Liver (tissue), 9 donors: ENCODE data around the gene UQCR11. TPM values are rescaled to one million over a fixed set of nuclear protein-coding genes. Genes with fewer than 3 reads are reported as not detected.

Experiments used
- DNase-seq: peaks from one replicate; pipeline ENCODE4 v3.0.0-alpha.2; 2017; ENCODE audit warnings: low spot score
- H3K27ac ChIP-seq, 2 donors: one replicate each; pipeline ENCODE4 v1.7.0; 2013; ENCODE audit warnings: inconsistent platforms in 2 of 2, low read length in 2 of 2, control low read depth in 1 of 2, low read depth in 1 of 2, mild to moderate bottlenecking in 1 of 2
- H3K27me3 ChIP-seq, 4 donors: one replicate each; pipeline versions ENCODE4 v1.6.1 to v1.7.0; 2013; ENCODE audit warnings: low read length in 3 of 4, inconsistent platforms in 1 of 4, mild to moderate bottlenecking in 1 of 4, moderate library complexity in 1 of 4; ENCODE audit not compliant: control insufficient read depth in 4 of 4, insufficient read depth in 4 of 4
- H3K36me3 ChIP-seq, 4 donors: one replicate each; pipeline versions ENCODE4 v1.6.1 to v1.7.0; 2013; ENCODE audit warnings: low read length in 3 of 4, mild to moderate bottlenecking in 3 of 4, low read depth in 1 of 4, moderate library complexity in 1 of 4; ENCODE audit not compliant: control insufficient read depth in 4 of 4, insufficient read depth in 3 of 4
- H3K4me1 ChIP-seq, 4 donors: one replicate each; pipeline versions ENCODE4 v1.6.1 to v1.7.0; 2013; ENCODE audit warnings: low read length in 3 of 4, mild to moderate bottlenecking in 3 of 4, moderate library complexity in 1 of 4; ENCODE audit not compliant: control insufficient read depth in 4 of 4, insufficient read depth in 4 of 4
- H3K4me3 ChIP-seq, 3 donors: one replicate each; pipeline versions ENCODE4 v1.6.1 to v1.7.0; 2013; ENCODE audit warnings: low read length in 3 of 3, control low read depth in 1 of 3, low read depth in 1 of 3, mild to moderate bottlenecking in 1 of 3
- H3K9ac ChIP-seq, 2 donors: one replicate each; pipeline ENCODE4 v1.7.0; 2013; ENCODE audit warnings: low read length in 2 of 2, mild to moderate bottlenecking in 2 of 2, moderate library complexity in 2 of 2, control low read depth in 1 of 2, low read depth in 1 of 2
- H3K9me3 ChIP-seq, 4 donors: one replicate each; pipeline versions ENCODE4 v1.6.1 to v1.7.0; 2013; ENCODE audit warnings: low read length in 3 of 4; ENCODE audit not compliant: control insufficient read depth in 4 of 4
- ATF3 ChIP-seq: IDR thresholded peaks from 2 replicates; pipeline ENCODE4 v1.6.1; 2016; ENCODE audit warnings: antibody characterized with exemption
- EGR1 ChIP-seq, 2 donors: IDR thresholded peaks; 2 replicates each; pipeline ENCODE4 v1.6.1; 2016 to 2018; ENCODE audit warnings: antibody characterized with exemption in 2 of 2, low read depth in 2 of 2
- FOXA1 ChIP-seq: IDR thresholded peaks from 2 replicates; pipeline ENCODE4 v1.6.1; 2016; ENCODE audit warnings: antibody characterized with exemption
- FOXA2 ChIP-seq: IDR thresholded peaks from 2 replicates; pipeline ENCODE4 v1.6.1; 2016; ENCODE audit warnings: antibody characterized with exemption
- GABPA ChIP-seq, 2 donors: IDR thresholded peaks in 1 of 2; conservative IDR thresholded peaks in 1 of 2; 2 replicates each; pipeline ENCODE4 v1.6.1; 2016; ENCODE audit warnings: antibody characterized with exemption in 2 of 2, mild to moderate bottlenecking in 1 of 2, moderate library complexity in 1 of 2
- HNF4A ChIP-seq, 2 donors: conservative IDR thresholded peaks; 2 replicates each; pipeline ENCODE4 v1.6.1; 2016; ENCODE audit warnings: antibody characterized with exemption in 2 of 2, mild to moderate bottlenecking in 2 of 2
- JUND ChIP-seq, 2 donors: IDR thresholded peaks; 2 replicates each; pipeline ENCODE4 v1.6.1; 2016; ENCODE audit warnings: antibody characterized with exemption in 2 of 2
- NR2F2 ChIP-seq: IDR thresholded peaks from 2 replicates; pipeline ENCODE4 v1.6.1; 2016; ENCODE audit warnings: antibody characterized with exemption
- RAD21 ChIP-seq, 2 donors: IDR thresholded peaks; 2 replicates each; pipeline ENCODE4 v1.6.1; 2016; ENCODE audit warnings: antibody characterized with exemption in 2 of 2, mild to moderate bottlenecking in 2 of 2
- RXRA ChIP-seq, 2 donors: IDR thresholded peaks; 2 replicates each; pipeline ENCODE4 v1.6.1; 2017 to 2018; ENCODE audit warnings: antibody characterized with exemption in 2 of 2, mild to moderate bottlenecking in 1 of 2
- SP1 ChIP-seq: IDR thresholded peaks from 2 replicates; pipeline ENCODE4 v1.6.1; 2018; ENCODE audit warnings: antibody characterized with exemption, mild to moderate bottlenecking
- TAF1 ChIP-seq: conservative IDR thresholded peaks from 2 replicates; pipeline ENCODE4 v1.6.1; 2016; ENCODE audit warnings: antibody characterized with exemption, mild to moderate bottlenecking
- YY1 ChIP-seq: IDR thresholded peaks from 2 replicates; pipeline ENCODE4 v1.6.1; 2016; ENCODE audit warnings: antibody characterized with exemption, mild to moderate bottlenecking
- WGBS: extraction: QIAGEN DNeasy Blood & Tissue Kit; methylation state at CpG from one replicate; pipeline ENCODE4 v1.1.7; 2013; 5-methylcytosine and 5-hydroxymethylcytosine counted together
- polyA plus RNA-seq, 2 donors: library from polyadenylated mRNA; stranded (reverse) in 1 of 2; unstranded in 1 of 2; fragments of 200-250 nt in 1 of 2; fragments of >200 nt in 1 of 2; fragmentation: Nextera tagmentation in 1 of 2; extraction: Ambion mirVana in 1 of 2; gene quantifications; one replicate each; pipeline versions ENCODE4 v1.2.1 to v1.2.3, GENCODE V29; 2013 to 2015
- total RNA-seq, 2 donors: library from RNA; depleted of rRNA; stranded (reverse); fragments of >200 nt; gene quantifications; one replicate each; pipeline ENCODE4 v1.2.3, GENCODE V29; 2014
- TF ChIP-seq, protein P1 (sequence below): fragments of 150-350 bp; IDR thresholded peaks from 2 replicates; pipeline ENCODE4 v1.5.1; 2017; ENCODE audit warnings: improper control_type of control experiment, low read depth, low read length; ENCODE audit not compliant: missing input control
- TF ChIP-seq, protein P2 (sequence below): IDR thresholded peaks from 2 replicates; pipeline ENCODE4 v1.6.1; 2016; ENCODE audit warnings: antibody characterized with exemption
- TF ChIP-seq, protein P3 (sequence below): IDR thresholded peaks from 2 replicates; pipeline ENCODE4 v1.6.1; 2016; ENCODE audit warnings: antibody characterized with exemption
- TF ChIP-seq, protein P4 (sequence below): IDR thresholded peaks from 2 replicates; pipeline ENCODE4 v1.6.1; 2016; ENCODE audit warnings: antibody characterized with exemption, mild to moderate bottlenecking
- donor health status: healthy.
- donor health status: healthy.
- donor health status: healthy.
- donor health status: healthy.
- donor health status: healthy.

UQCR11 gene
- total and polyA plus RNA-seq, 4 donors, result 23.8 to 862 (median 82.3) TPM

GRCh38 chr19:1556390-1557070 is 48.7 kb downstream of the UQCR11 start:
- no peak overlapping the region for H3K27ac ChIP-seq
- H3K4me3 ChIP-seq, result no peak overlapping the region
- 97% methylated on average over 66 of the region's 66 CpGs for WGBS
- TF ChIP-seq RAD21 (IDR thresholded peaks at IDR 0.05) (no peak), NR2F2 (no peak), JUND (IDR thresholded peaks at IDR 0.05) (no peak), FOXA2 (no peak), HNF4A (conservative IDR thresholded peaks at IDR 0.05) (no peak), SP1 (no peak), YY1 (no peak), FOXA1 (no peak)
- TF ChIP-seq, protein P1, sequence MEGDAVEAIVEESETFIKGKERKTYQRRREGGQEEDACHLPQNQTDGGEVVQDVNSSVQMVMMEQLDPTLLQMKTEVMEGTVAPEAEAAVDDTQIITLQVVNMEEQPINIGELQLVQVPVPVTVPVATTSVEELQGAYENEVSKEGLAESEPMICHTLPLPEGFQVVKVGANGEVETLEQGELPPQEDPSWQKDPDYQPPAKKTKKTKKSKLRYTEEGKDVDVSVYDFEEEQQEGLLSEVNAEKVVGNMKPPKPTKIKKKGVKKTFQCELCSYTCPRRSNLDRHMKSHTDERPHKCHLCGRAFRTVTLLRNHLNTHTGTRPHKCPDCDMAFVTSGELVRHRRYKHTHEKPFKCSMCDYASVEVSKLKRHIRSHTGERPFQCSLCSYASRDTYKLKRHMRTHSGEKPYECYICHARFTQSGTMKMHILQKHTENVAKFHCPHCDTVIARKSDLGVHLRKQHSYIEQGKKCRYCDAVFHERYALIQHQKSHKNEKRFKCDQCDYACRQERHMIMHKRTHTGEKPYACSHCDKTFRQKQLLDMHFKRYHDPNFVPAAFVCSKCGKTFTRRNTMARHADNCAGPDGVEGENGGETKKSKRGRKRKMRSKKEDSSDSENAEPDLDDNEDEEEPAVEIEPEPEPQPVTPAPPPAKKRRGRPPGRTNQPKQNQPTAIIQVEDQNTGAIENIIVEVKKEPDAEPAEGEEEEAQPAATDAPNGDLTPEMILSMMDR, result no peak
- TF ChIP-seq, protein P2, sequence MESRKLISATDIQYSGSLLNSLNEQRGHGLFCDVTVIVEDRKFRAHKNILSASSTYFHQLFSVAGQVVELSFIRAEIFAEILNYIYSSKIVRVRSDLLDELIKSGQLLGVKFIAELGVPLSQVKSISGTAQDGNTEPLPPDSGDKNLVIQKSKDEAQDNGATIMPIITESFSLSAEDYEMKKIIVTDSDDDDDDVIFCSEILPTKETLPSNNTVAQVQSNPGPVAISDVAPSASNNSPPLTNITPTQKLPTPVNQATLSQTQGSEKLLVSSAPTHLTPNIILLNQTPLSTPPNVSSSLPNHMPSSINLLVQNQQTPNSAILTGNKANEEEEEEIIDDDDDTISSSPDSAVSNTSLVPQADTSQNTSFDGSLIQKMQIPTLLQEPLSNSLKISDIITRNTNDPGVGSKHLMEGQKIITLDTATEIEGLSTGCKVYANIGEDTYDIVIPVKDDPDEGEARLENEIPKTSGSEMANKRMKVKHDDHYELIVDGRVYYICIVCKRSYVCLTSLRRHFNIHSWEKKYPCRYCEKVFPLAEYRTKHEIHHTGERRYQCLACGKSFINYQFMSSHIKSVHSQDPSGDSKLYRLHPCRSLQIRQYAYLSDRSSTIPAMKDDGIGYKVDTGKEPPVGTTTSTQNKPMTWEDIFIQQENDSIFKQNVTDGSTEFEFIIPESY, result no peak
- H3K27me3 ChIP-seq, result no peaks in the 10 kb centered on the region
- no peaks in the 10 kb centered on the region for H3K4me1 ChIP-seq
- H3K9ac ChIP-seq, result no peak overlapping the region
- H3K9me3 ChIP-seq, result no peaks in the 10 kb centered on the region
- H3K36me3 ChIP-seq, result peaks cover 0 to 3% (median 0%) of the 10 kb centered on the region in 4 donors
- no peak for DNase-seq

DNA sequence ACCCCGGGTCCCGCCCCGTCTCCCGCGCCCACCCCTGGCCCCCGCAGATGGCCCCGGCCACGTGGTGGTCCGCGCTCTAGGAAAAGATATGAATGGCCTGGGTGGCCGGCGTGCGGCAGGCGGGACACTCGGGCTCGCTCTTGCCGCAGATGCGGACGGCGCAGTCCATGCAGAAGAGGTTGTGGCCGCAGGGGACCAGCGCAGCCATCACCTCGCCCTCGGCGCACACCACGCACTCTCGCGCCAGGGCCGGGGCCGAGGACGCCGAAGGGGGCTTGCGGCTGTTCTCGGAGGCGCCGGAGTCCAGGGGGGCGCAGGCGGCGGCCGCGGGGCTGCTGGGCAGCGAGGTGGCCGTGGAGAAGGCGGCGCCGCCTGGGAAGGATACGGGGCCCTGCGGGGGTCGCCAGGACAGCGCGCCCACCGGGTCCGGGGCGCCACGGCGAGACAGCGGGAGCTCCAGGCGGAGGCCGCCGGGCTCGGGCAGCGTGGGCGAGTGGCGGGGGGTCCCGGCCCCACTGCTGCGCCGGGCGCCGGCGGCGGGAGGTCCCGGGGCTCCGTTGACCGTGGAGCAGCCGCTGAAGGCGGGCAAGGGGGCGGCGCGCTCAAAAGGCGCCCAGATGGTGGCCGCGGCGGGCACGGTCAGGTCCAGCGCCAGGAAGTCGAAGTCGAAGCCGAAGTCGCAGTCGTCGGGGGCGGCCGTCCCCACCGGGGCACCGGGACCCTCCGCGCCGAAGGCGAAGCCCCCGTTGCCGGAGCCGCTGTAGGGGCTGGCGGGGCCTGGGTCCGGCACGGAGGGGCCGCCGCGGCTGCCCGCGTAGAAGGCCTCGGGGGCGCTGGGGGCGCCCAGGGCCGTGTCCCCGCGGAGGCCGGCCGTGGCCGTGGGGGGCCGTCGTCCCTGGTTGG is 49.5 kb downstream of the UQCR11 start:
- Histone ChIP-seq H3K27ac (no peak overlapping the region), H3K4me3 (no peak overlapping the region), H3K36me3 (peaks cover 0 to 3% (median 0%) of the 10 kb centered on the region in 4 donors), H3K27me3 (no peaks in the 10 kb centered on the region), H3K4me1 (no peaks in the 10 kb centered on the region), H3K9me3 (no peaks in the 10 kb centered on the region), H3K9ac (no peak overlapping the region)
- no peak for DNase-seq
- WGBS, result 96% methylated on average over 121 of the region's 121 CpGs
- TF ChIP-seq NR2F2, result no peak
- TF ChIP-seq, protein P3, sequence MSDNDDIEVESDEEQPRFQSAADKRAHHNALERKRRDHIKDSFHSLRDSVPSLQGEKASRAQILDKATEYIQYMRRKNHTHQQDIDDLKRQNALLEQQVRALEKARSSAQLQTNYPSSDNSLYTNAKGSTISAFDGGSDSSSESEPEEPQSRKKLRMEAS, result no peak
- no peak for TF ChIP-seq RAD21 (IDR thresholded peaks at IDR 0.05)
- no peak for TF ChIP-seq TAF1
- no peak for TF ChIP-seq JUND (IDR thresholded peaks at IDR 0.05)
- no peak for TF ChIP-seq FOXA2
- no peak for TF ChIP-seq EGR1 (IDR thresholded peaks at IDR 0.05; ENCODE audit: low read depth in 2 of 2)
- TF ChIP-seq FOXA1, result no peak
- TF ChIP-seq RXRA (IDR thresholded peaks at IDR 0.05), result no peak
- no peak for TF ChIP-seq GABPA (IDR thresholded peaks at IDR 0.05 in 1 of 2, conservative IDR thresholded peaks at IDR 0.05 in 1 of 2)
- TF ChIP-seq, protein P4, sequence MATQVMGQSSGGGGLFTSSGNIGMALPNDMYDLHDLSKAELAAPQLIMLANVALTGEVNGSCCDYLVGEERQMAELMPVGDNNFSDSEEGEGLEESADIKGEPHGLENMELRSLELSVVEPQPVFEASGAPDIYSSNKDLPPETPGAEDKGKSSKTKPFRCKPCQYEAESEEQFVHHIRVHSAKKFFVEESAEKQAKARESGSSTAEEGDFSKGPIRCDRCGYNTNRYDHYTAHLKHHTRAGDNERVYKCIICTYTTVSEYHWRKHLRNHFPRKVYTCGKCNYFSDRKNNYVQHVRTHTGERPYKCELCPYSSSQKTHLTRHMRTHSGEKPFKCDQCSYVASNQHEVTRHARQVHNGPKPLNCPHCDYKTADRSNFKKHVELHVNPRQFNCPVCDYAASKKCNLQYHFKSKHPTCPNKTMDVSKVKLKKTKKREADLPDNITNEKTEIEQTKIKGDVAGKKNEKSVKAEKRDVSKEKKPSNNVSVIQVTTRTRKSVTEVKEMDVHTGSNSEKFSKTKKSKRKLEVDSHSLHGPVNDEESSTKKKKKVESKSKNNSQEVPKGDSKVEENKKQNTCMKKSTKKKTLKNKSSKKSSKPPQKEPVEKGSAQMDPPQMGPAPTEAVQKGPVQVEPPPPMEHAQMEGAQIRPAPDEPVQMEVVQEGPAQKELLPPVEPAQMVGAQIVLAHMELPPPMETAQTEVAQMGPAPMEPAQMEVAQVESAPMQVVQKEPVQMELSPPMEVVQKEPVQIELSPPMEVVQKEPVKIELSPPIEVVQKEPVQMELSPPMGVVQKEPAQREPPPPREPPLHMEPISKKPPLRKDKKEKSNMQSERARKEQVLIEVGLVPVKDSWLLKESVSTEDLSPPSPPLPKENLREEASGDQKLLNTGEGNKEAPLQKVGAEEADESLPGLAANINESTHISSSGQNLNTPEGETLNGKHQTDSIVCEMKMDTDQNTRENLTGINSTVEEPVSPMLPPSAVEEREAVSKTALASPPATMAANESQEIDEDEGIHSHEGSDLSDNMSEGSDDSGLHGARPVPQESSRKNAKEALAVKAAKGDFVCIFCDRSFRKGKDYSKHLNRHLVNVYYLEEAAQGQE, result no peak
- TF ChIP-seq SP1, result no peak
- TF ChIP-seq, protein P2, result no peak
- TF ChIP-seq ATF3, result no peak
- no peak for TF ChIP-seq YY1
